HT-29 (cell line): ENCODE data around the gene CHRDL2. TPM values are rescaled to one million over a fixed set of nuclear protein-coding genes. Genes with fewer than 3 reads are reported as not detected.
A peak's percentile ranks its signal among the peaks of the same experiment; 100 is the strongest.

Source experiments
- DNase-seq: peaks from one replicate; pipeline ENCODE4 v3.0.0-alpha.2; 2015; ENCODE audit warnings: low spot score
- total RNA-seq: library from RNA; depleted of rRNA; stranded (reverse); fragments of >200 nt; shearing (Covaris generic); gene quantifications from 2 replicates; pipeline ENCODE4 v1.2.3, GENCODE V29; 2014

CHRDL2 gene
- total RNA-seq, 1 experiment from 2014 or later: not detected

DNA sequence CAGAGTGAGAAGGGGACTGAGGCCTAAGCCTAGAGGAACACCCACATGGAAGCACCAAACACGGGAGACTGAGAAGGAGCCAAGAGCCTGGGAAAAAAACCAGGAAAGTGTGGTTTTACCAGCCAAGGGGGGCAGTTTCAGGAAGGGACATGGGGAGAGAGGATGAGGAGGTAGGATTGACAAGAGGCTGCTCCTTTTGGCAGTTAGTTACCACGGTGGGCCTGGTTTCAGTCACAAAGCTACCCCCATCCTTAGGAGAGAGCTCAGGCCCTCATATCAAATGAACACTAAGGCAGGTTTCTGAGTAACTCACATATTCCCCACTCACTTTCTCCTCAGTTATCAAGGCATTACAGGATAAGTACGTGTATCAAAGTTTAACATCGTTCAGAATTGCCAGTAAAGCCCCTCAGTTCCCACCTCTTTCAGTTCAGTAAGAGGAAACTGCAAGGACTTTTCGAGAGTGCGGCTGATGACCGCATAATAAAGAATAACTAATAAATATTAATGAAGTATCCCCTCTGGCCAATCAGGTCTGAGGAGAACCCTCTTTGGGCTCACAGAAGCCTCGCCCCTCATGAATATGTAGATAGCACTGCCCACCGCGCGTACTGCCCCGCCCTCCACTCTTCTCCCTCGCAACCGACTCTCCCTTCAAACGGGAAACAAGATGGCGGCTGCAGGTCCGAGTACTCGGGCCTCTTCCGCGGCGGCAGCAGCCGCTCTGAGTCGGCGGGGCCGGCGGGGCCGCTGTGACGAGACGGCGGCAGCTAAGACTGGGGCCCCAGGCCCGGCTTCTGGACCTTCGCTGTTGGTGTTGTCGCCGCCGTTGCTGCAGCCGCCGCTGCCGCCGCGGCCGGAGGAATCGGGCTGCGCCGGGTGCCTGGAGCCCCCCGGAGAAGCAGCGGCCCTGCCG, 17.2 kb upstream of the CHRDL2 start, which contains the start of gene RNF169:
Gene RNF169 (plus strand): TSS at position 639 of the 916 bp plus-strand sequence. CDS start 32 bp downstream, at position 671.
- DNase-seq: peak; percentile 95

DNA sequence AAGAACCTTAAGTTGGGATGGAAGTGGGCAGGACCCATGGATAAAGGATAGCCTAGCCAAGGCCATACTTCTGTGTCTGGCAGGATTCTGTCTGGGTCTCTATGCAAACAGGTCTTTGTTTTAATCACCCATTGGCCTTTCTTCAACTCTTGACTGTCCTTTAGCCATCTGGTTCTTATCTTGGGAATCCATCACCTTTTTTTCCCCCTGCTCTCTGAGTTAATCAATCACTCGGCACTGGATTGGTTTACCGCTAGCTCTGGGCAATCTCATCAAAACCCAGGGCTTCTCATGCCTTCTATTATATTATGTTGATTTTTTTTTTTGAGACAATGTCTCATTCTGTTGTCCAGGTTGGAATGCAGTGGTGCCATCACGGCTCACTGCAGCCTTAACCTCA, 15.6 kb upstream of the CHRDL2 start:
- DNase-seq: no peak

DNA sequence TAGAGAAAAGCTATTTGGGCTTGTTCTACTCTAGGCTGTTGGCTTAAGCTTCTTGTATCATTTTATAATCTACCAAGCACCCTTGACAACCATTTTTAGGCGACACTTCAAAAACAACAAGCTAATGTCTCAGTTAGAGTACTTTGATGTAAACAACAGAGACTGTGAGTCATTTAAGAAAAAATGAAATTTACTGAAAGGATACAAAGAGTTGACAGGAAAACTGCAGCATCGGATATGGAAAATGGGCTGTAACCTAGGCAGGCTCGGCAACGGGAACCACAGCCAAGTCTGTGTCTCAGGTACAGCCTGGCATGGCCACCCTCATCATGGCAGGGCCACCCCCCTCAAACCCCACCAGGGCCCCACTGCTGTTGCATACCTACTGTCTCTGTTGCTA, 13.1 kb upstream of the CHRDL2 start:
- DNase-seq: no peak

DNA sequence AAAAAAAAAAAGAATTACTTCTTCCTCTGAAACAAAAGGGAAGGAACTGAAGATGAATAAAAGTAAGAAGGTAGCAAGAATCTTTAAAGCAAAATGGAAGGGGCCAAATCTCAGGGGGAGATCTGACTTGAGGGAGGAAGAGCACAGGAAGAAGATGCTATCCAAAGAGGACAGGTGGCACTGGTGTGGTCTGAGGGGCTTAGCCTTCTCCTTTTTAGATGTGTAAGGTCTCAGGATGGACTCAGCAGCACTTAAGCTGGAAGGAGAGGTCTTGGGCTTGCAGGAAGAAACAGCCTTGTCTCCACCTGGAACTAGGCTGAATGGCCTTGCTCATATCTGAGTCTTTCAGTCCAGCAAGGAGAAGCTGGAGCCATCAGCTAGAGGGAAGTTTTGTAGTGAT, 12.4 kb upstream of the CHRDL2 start:
- no peak for DNase-seq

DNA sequence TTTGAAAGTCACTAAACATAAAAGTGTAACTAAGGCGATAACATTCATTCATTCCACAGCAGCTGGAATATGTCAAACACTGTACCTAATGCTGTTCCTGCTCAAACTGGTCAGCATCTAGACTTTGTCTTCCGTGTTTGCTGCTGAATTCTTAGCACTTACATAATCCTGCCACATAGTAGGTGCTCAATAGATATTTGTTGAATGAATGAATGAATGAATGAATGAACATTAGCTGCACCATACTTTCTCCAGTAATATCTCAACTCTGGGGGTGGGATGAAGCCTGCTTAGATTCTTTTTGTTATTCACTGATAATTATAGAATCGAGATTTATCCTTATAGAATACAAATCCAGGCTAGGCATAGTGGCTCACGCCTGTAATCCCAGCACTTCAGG, 10.8 kb upstream of the CHRDL2 start:
- no peak for DNase-seq

DNA sequence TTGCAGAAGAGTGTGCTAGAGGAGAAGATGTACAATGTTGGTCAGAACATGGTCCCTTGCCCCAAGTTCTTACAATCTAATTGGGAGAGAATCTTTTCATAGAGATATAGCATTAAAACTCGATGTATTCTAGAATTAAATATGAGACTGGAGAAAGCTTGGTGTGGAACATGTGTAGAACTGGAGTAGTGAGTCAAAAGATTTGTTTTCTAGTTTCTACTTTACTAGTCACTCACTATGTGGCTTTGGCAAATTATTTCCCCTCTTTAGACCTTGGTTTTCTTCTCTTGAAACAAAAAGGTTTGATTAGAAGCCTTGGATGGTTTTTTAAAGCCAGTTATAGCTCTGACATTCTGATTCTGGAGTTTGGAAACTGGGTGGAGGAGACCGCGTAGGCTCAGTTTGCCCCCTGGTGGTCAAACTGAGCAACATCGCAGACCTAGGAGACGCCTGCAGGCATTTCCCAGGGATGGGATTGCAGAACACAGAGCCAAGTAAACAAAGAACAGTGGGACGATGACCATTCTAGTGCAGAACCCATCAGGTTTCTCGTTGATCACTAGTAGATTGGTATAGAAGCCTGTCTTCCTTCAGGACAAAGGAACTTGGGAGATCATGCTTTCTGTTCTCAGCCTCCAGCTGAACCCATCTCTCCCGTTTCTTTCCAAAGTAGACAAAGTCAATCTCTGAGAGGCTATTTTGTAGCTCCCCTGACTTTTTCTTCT, 8.5 kb upstream of the CHRDL2 start:
- DNase-seq: peak; percentile 85

DNA sequence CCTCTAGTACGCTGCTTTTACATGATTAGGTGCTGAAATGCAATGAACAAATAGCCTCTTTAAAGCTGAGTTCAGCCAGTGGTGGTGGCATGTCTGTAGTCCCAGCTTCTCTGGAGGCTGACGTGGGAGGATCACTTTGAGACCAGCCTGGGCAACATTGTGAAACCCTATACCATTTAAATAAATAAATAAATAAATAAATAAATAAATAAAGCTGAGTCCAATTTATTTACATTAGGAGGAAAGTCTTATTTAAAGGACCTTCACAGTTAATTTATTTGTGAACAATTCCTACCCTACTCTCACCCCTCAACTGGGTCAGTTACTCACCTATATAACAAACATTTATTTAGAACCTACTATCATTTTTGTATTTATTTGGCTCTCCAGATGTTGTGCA, 4.8 kb upstream of the CHRDL2 start:
- DNase-seq: no peak

DNA sequence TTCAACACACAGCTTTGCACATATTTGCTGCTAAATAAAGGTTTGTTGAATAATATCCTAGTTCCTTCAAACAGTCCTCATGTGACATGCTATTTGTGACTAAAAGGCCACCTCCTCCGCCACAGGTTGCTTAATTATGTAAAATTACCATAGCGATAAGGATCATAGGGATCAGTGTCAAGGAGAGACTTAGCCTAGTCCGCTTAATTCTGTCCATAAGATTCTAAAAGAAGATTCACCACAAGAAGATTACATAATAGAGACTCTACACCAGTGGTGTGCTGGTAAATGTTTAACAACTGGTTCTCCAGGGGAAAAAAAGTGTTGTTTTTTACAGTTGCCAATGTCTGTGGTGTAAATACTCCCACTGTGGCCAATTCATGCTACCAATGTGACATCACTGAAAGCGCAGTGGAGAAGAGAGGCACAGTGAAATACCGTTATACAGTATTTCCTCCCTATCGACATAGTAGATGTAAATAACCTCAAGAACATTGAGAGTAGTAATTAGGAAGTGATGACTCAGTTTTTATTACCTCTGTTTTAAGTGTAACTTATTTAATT, 4.2 kb upstream of the CHRDL2 start:
- DNase-seq: no peak

DNA sequence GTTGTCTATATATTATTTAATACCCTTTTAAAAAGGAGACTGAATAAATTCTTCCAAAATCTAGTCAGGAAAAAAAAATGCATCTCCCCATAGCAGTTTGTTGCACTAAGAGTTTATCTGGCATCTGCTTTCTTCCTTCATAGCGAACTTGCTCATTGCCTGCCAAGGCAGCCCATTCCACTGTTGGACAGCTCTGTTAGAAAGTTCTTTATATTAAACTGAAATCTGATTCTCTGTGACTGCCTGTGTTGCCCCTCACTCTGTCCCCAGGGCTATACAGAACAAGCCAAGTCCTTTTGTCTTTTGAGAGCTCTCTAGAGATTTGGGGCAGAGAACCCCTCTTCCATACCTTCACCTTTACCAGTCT, 3.3 kb upstream of the CHRDL2 start:
- DNase-seq: no peak

DNA sequence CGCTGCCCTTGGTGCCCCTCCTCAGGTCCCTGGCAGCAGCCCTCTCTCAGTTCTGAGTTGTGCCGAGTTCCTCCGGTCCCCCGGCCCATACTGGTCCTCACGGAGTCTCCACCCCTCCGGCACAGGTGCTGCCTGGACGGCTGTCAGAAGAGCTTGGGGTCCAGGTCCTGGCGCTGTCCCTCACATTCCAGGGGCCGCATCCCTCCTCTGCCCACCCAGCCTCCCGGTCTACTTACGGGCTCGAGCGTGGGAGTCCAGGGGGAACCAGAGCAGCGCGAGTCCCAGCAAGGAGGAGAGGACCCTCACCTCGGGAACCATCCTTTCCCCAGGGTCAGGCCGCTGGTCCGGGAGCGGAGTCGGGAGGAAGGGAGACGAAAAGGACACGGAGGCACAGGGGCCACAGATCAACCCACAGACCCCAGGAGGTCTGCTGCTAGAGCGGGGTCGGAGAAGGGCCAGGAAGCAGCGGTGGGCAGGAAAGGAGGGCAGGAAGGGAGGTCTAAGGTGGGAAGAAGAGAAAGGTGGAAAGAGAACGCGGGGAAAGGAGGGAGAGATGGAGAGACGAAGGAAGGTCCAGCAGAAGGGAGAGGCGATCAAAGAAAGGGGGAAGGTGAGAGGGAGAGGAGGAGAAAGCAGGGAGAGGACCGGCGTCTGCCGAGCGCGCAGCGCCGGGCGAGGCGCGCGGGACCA, 510 bp downstream of the CHRDL2 start:
- no peak for DNase-seq

DNA sequence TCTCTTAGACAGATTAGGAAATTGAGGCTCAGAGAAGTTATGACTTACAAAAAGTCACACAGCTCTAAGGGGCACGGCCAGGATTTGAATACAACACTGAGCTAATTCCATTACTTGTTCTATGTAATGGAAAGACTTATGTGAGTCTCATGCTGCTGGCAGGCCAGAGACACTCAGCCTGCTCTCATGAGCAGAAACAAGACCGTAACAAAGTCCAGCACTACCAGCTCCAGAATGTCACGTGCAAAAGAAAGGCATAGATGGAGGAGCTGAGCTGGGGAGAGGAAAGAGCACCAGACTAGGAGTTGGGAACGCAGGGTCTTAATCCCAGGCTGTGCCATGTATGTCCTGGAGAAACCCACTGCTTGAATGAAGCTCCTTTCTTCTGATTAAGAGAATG, 1.8 kb downstream of the CHRDL2 start:
- DNase-seq: no peak

DNA sequence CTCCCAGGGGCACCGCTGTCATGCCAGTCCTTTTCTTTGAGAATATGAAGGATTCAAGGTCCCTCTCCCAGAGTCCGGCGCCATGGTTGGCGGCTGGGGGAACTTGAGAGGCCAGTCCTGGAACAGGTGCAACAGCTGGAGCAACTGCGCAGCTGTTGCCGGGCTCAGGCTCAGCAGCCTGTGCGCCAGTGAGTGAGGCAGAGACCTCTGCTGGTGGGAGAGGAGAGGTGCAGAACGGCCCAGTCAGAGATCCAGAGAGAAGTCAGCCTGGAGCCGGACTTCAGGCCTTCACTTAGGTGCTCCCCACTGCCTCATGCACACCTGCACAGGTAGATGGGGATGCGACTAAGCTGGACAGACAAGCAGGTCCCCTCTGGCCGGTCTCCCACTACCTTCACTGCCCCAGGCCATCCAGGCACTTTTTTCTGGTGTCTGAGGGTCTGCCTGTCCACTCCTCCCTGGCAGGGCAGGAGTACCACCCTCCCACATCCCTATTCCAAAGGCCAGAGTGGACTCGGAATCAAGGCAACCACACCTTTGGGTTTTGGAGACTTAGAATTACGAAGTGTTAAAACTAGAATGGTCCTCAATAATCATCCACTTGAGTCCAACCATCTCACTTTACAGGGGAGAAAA, 4.6 kb downstream of the CHRDL2 start:
- peak; percentile 80 for DNase-seq

DNA sequence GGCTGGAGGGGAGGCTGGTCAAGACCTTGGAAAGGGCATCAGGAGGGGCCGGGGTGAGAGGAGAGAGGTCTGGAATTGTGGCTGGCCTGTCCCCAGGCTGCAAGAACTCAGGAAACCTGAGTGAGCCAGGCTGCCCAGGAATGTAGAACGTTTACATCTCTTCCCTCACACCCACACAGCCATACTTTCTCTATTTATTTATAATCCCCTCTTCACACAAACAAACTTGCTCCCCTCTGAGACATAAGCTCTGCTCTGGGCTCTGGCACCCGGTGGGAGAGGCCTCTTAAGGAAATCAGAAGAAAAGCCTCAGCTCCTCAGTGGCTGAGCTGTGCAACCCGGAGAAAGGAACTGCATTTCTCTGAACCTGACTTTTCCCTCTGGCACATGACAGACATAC, 5.5 kb downstream of the CHRDL2 start:
- DNase-seq: no peak

DNA sequence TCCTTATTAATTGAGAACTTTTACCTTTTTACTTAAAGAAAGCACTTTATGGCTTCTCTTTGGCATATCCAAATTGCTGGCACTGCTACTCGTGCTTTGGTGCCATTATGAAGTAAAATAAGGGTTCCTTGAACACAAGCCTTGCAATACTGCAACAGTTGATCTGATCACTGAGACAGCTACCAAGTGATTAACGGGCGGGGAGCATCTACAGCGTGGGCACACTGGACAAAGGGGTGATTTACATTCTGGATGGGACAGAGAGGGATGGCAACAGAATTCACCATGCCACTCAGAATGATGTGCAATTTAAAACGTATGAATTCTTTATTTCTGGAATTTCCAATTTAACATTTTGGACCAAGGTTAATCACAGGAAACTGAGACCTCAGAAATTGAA, 7.7 kb downstream of the CHRDL2 start:
- no peak for DNase-seq

DNA sequence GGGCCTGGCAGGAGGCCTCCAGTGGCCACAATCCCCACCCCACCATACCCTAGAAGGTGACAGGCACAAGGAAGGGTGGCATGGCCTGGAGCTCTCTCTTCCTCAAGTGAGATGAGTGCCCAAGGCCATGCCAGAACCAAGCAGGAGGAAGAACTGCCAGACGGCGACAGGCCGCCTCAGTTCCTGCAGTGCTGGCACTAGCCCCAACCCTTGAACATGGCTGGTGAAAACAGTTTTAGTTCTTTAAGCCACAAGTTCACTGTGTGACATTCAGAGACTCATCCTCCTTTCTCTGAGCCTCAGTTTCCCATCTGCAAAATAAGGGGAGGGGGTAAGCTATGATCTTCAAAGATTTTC, 9.8 kb downstream of the CHRDL2 start:
- no peak for DNase-seq

DNA sequence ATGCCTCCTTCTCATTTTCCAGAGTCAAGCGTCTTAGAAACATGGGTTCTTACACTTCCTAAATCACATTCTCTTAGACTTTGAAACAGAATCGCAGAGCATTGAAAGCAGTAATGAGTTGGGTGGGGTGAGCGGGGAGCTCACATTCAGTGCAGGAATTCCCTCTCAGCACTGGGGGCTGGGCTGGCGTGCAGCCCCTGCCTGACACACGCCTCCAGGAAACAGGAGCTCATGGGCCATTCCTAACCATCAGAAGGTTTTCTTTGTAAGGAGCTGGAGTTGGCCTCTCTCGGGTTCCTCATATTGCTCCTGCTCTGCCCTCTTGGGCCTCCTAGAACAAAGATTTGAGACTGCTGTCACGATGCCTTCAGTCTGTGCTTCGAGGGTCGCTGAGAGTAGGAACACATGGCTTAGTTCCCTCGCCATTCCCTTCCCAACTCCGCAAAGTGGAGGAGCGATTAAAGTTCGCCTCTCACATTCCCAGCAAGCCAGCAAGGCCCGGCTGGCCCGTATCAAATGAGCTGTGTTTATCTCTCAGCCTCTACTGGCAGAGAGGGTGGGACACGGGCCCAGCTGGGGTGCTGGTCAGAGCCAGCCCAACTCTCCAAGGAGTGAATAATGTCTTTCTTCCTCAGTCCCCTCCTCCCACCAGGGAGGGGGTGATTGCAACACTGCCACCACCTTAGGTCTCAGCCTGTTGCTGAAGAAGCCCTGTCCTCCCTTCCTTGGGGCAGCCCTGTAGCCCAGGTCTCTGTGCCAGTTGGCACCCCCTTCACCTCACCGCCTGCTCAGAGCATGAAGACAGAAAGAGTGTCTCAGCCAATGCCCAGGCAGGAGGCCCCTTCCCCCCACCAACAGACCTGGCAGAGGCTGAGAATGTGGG, 10.4 kb downstream of the CHRDL2 start:
- DNase-seq: no peak

DNA sequence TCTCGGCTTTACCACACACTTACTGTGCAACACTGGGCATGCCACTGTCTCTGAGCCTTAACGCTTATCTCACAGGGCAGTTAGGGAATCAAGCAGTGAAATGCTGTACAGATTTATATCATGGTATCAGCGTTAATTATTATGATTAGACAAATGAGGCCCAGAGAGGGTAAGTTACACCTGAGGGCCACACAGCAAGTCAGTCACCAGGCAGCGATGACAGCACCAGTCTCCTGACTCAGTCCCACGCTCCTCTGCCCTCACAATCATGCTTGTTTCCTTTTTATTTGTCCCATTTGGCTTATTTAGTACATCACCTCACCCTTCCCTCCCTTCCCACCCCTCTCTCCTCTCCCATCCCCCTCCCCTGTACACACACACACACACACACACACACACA, 12.2 kb downstream of the CHRDL2 start:
- no peak for DNase-seq

DNA sequence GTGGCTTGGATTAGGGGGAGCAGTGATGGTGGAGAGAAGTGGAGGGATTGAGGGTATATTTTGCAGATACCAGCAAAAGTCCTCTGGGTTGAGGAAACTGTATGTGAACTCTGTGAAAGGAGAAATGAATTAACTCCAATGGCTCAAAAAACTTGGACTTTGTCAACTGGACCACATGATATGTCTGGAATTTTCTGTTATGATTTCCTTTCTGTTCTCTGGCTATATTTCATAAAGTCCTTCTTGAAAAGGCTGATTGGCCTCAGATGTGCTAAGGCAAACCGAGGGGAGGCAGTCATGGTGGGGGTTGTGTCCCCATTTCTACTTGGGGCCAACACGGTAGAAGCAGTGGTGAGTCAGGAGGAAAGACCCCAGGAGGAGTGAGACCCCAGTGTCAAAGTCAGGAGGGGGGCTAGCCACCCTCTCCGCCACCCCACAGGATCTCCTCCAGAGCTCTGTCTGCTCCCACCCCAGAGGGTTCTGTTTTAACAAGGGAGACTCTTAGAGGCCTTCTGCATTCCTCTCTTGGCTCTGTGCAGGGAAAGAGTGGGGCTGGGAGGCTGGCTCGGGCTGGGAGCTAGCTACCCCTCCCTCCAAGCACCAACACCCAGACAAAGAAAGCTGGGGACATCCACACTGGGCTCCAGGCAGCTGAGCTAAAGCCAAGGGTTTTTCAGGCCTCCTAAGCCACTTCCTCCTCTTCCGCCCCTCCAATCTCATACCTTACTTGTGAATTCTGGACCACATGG, 13.8 kb downstream of the CHRDL2 start:
- DNase-seq: no peak

DNA sequence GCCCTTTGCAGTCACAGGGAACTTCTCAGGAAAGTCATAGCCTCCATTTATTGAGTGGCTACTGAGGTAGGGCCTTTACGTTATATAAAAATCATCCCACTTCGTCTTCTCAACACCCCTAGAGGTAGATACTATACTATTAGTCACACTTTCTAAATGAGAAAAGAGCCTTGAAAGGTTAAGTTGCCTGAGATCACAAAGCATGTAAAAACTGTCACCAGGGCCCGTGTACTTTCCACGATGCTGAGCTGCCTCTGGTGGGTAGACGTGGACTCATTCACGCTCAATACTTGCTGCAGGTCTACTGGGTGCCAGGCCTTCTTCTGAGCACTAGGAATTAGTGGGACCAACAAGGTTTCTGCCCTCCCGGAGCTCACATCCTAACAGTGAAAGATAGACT, 16.3 kb downstream of the CHRDL2 start:
- DNase-seq: no peak

DNA sequence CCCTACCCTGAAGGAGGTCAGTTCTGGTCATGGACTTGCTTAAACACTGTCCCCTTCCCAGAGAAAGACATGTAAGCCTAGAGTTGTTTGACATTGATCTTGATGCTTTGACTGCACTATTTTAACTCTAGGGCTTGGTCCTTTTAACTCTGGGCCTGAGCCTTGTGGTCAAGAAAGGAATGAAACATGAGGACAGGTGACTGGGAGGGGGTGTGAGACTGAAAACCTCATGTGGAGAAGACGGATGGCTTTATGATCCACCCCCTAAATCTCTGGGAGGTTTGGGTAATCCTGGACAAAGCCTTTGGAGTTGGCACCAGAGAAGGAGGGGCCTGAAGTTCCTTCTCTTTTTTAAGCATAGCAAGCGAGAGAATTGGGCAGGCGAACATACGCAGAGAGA, 17.5 kb downstream of the CHRDL2 start:
- DNase-seq: no peak
